ENCODE data around the gene MAGIX. TPM values are rescaled to one million over a fixed set of nuclear protein-coding genes. Genes with fewer than 3 reads are reported as not detected.

MAGIX gene
- total and polyA plus RNA-seq, 9 donors, result 0.32 to 22.5 (median 1.7) TPM

DNA sequence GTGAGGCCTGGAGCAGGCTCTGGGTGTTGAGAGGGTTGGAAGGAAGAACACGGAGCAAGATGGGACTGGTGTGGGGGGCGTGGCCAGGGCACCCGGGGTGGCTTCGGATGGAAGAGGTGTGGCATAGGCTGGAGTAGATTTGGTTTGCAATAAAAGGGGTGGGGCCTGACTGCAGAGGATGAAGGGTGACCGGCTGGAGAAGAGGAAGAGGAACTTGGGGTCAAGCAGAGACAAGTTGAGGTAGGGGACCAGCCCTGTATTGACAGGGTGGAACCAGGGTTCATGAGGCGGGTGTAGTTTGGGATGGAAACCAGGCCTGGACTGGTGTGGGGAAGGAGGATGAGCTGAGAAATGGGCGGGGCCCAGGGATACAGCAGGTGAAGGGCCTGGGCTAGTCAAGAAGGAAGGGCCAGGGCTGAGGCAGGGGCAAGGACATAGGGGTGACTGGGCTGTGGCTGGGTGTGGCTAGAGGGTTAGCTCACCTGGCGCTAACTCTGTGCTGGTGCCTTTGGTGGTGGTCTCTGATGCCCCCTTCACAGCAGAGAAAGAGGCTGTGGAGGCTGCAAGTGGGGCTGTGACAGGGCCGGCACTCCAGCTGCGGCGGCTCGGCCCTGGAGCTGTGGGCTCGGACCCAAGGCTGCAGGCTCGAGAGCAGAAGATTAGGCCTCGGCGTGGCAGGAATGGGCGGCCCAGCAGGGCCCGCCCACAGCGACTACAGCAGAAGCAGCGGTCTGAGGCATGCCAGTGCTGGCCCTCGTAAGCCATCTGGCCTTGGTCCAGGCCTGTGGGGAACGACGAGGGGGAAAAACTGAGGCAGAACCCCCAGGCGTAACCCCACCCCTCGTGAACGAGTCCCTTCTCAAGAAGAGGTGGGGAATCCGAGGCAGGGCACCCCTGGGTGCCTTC lies 14.1 kb downstream of the MAGIX start:
- no peak for DNase-seq
- Histone ChIP-seq H3K27ac (peak overlapping the region; percentile 11 to 65), H3K27me3 (no peaks in the 10 kb centered on the region), H3K36me3 (no peaks in the 10 kb centered on the region), H3K4me3 (no peak overlapping the region), H3K9me3 (no peaks in the 10 kb centered on the region), H3K4me1 (ENCODE audit: insufficient read depth) (no peaks in the 10 kb centered on the region)
- intact Hi-C loops (cut with DNase I), result no loop called here
- no peak for TF ChIP-seq POLR2A (IDR thresholded peaks at IDR 0.05)
- no peak for TF ChIP-seq EP300 (IDR thresholded peaks at IDR 0.05)
- TF ChIP-seq, protein P1, sequence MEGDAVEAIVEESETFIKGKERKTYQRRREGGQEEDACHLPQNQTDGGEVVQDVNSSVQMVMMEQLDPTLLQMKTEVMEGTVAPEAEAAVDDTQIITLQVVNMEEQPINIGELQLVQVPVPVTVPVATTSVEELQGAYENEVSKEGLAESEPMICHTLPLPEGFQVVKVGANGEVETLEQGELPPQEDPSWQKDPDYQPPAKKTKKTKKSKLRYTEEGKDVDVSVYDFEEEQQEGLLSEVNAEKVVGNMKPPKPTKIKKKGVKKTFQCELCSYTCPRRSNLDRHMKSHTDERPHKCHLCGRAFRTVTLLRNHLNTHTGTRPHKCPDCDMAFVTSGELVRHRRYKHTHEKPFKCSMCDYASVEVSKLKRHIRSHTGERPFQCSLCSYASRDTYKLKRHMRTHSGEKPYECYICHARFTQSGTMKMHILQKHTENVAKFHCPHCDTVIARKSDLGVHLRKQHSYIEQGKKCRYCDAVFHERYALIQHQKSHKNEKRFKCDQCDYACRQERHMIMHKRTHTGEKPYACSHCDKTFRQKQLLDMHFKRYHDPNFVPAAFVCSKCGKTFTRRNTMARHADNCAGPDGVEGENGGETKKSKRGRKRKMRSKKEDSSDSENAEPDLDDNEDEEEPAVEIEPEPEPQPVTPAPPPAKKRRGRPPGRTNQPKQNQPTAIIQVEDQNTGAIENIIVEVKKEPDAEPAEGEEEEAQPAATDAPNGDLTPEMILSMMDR (IDR thresholded peaks at IDR 0.05), result no peak
- WGBS, 3 donors, result 51 to 74% (median 61%) methylated on average over 27 of the region's 27 CpGs

DNA sequence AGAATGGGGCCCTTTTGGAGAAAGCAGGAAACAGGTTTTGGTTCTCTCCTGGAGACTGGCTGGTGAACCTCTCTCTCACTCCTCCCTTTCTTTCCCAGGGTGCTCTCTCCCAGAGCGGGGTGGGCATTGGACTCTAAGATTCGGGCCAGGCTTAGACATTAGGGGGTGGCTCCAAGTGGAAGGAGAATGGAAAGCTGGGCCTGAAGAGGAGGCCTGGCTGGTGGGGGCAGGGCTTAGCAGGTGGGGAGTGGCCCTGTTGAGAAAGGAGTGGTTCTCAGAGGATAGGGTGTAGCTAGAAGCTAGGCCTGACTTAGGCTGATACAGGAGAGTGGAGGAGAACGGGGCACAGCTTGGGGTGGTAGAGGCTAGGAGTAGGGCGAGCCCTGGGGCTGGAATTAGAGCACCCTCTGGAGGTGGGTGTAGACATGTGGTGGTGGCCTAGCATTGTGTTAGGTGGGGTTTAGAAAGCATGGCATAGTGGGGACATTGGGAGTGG lies 14.8 kb downstream of the MAGIX start:
- 73 to 80% (median 79%) methylated on average over 4 of the region's 4 CpGs for WGBS, 3 donors
- H3K9me3 ChIP-seq, result no peaks in the 10 kb centered on the region
- H3K36me3 ChIP-seq, result no peaks in the 10 kb centered on the region
- H3K27me3 ChIP-seq, result no peaks in the 10 kb centered on the region
- intact Hi-C loops (cut with DNase I), result no loop called here
- no peaks in the 10 kb centered on the region for H3K4me1 ChIP-seq (ENCODE audit: insufficient read depth)
- no peak overlapping the region for H3K4me3 ChIP-seq
- peak overlapping the region in 1 of 2 donors; percentile 65 for H3K27ac ChIP-seq
- TF ChIP-seq EP300 (IDR thresholded peaks at IDR 0.05) (no peak), POLR2A (IDR thresholded peaks at IDR 0.05) (no peak)
- TF ChIP-seq, protein P1 (IDR thresholded peaks at IDR 0.05), result no peak
- DNase-seq, result no peak

DNA sequence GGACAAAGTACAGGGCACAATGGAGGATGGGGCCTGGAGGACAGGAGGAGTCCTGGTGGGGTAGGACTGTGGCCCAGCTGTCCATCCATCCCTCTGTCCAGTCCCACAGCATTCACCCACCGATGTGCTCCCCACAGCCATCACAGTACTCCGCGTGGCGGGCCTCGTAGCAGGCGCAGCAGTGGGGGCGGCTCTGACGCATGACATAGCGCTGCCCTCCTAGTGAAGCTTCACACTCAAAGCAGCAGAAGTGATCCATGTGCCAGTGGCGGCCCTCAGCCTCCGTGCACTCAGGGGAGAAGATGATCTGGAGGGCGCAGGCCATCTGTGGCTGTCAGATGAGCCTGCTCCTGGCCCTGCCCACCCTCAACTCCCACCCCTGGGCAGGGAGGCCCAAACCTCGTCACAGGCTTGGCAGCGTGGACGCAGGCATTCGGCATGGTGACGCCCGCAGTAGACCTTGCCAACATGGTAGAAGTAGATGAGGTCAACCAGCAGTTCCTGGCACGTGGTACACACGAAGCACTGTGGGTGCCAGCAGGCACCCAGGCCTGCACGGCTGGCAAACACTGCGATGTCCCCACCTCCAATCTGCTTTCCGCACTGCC lies 15.4 kb downstream of the MAGIX start:
- H3K4me1 ChIP-seq (ENCODE audit: insufficient read depth), result no peaks in the 10 kb centered on the region
- TF ChIP-seq POLR2A (IDR thresholded peaks at IDR 0.05) (no peak), EP300 (IDR thresholded peaks at IDR 0.05) (no peak)
- TF ChIP-seq, protein P1 (IDR thresholded peaks at IDR 0.05), result no peak
- intact Hi-C loops (cut with DNase I), result no loop called here
- DNase-seq, result no peak
- H3K27ac ChIP-seq, result no peak overlapping the region
- 87 to 92% (median 90%) methylated on average over 22 to 23 of the region's 23 CpGs for WGBS, 3 donors
- H3K27me3 ChIP-seq, result no peaks in the 10 kb centered on the region
- H3K9me3 ChIP-seq, result no peaks in the 10 kb centered on the region
- H3K4me3 ChIP-seq, result no peak overlapping the region
- no peaks in the 10 kb centered on the region for H3K36me3 ChIP-seq

DNA sequence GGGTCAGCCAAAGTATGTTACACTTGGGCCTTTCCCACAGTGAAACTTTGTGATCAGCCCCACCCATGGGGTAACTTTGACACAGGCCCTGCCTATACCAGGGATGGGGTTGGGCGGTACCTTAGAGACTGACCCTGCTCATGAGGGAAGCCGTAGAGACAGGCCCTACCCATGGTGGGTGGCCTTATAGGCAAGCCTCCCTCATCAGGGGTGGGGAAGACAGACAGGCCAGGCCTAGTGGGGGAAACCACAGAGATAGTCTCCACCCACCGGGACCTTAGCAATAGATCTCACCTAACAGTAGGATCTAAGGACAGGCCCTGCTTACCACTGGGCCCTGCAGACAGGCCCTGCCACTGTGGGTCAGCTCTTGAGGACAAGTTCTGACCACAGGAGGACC lies 16.0 kb downstream of the MAGIX start:
- WGBS, 3 donors, result 80 to 87% (median 82%) methylated on average over 3 of the region's 3 CpGs
- H3K36me3 ChIP-seq, result no peaks in the 10 kb centered on the region
- no peak for DNase-seq

More for the DNA sequence above, 16.0 kb downstream of the MAGIX start:
- H3K27ac ChIP-seq, result no peak overlapping the region
- H3K27me3 ChIP-seq, result no peaks in the 10 kb centered on the region
- no peak for TF ChIP-seq POLR2A (IDR thresholded peaks at IDR 0.05)
- no peaks in the 10 kb centered on the region for H3K9me3 ChIP-seq
- no peaks in the 10 kb centered on the region for H3K4me1 ChIP-seq (ENCODE audit: insufficient read depth)
- H3K4me3 ChIP-seq, result no peak overlapping the region
- intact Hi-C loops (cut with DNase I), result no loop called here
